ENCODE measurements around the gene RBM19. TPM values are rescaled to one million over a fixed set of nuclear protein-coding genes. Genes with fewer than 3 reads are reported as not detected.

Gene RBM19
- polyA plus RNA-seq, 1 donor, result 19.1 TPM

- DNase-seq, result no peak
These were observed 22.9 kb upstream of the RBM19 start for GRCh38 chr12:113988976-113989375.

- DNase-seq, result no peak
These were observed 21.9 kb upstream of the RBM19 start for GRCh38 chr12:113988064-113988451.

GRCh38 chr12:113987261-113988063 is 21.3 kb upstream of the RBM19 start:
- DNase-seq, result no peak

- DNase-seq, result no peak
These were observed 18.3 kb upstream of the RBM19 start for GRCh38 chr12:113984464-113984863.

GRCh38 chr12:113983777-113984448 is 17.8 kb upstream of the RBM19 start:
- DNase-seq, result no peak

GRCh38 chr12:113983265-113983664 is 17.1 kb upstream of the RBM19 start:
- no peak for DNase-seq

- no peak for DNase-seq
These were observed 15.8 kb upstream of the RBM19 start for GRCh38 chr12:113981876-113982275.

GRCh38 chr12:113980537-113981337 is 14.6 kb upstream of the RBM19 start:
- DNase-seq, result peak; percentile 69

- DNase-seq, result no peak
These were observed 13.9 kb upstream of the RBM19 start for GRCh38 chr12:113980054-113980453.

GRCh38 chr12:113978080-113978479 is 12.0 kb upstream of the RBM19 start:
- no peak for DNase-seq

GRCh38 chr12:113974006-113974405 is 7.9 kb upstream of the RBM19 start:
- DNase-seq, result no peak

GRCh38 chr12:113973109-113973904 is 7.2 kb upstream of the RBM19 start:
- no peak for DNase-seq

GRCh38 chr12:113971392-113971791 is 5.3 kb upstream of the RBM19 start:
- DNase-seq, result no peak

GRCh38 chr12:113970211-113970610 is 4.1 kb upstream of the RBM19 start:
- DNase-seq, result no peak

GRCh38 chr12:113967368-113967767 is 1.2 kb upstream of the RBM19 start:
- no peak for DNase-seq

- DNase-seq, result no peak
These were observed 3.4 kb downstream of the RBM19 start for GRCh38 chr12:113962733-113963132.

GRCh38 chr12:113961921-113962710 is 4.0 kb downstream of the RBM19 start:
- DNase-seq, result no peak

GRCh38 chr12:113960030-113960429 is 6.1 kb downstream of the RBM19 start:
- DNase-seq, result no peak

GRCh38 chr12:113959096-113959495 is 7.0 kb downstream of the RBM19 start:
- no peak for DNase-seq

GRCh38 chr12:113958108-113958507 is 8.0 kb downstream of the RBM19 start:
- no peak for DNase-seq

GRCh38 chr12:113957627-113958026 is 8.5 kb downstream of the RBM19 start:
- no peak for DNase-seq
